Right atrium auricular region (tissue), 2 donors: ENCODE data around the gene TTLL10. TPM values are rescaled to one million over a fixed set of nuclear protein-coding genes. Genes with fewer than 3 reads are reported as not detected.

Experiments
- DNase-seq: peaks from one replicate; pipeline ENCODE4 v3.0.0-alpha.2; 2019; ENCODE audit warnings: low spot score
- H3K27ac ChIP-seq, 2 donors: fragments of 200-600 bp; sonication (generic); 1 replicate in 1 of 2; 2 replicates in 1 of 2; pipeline ENCODE4 v1.5.1; 2016 to 2019
- H3K27me3 ChIP-seq, 2 donors: fragments of 200-600 bp; sonication (generic); one replicate each; pipeline versions ENCODE4 v1.5.1 to v1.6.0; 2017 to 2019
- H3K36me3 ChIP-seq: fragments of 200-600 bp; sonication (generic); one replicate; pipeline ENCODE4 v1.5.1; 2016
- H3K4me1 ChIP-seq, 2 donors: fragments of 200-600 bp; sonication (generic); one replicate each; pipeline versions ENCODE4 v1.5.1 to v1.6.0; 2017 to 2019
- H3K4me3 ChIP-seq, 2 donors: fragments of 200-600 bp; sonication (generic); 1 replicate in 1 of 2; 2 replicates in 1 of 2; pipeline ENCODE4 v1.5.1; 2017 to 2019; ENCODE audit warnings: mild to moderate bottlenecking in 1 of 2, moderate library complexity in 1 of 2
- H3K9me3 ChIP-seq, 2 donors: fragments of 200-600 bp; sonication (generic); one replicate each; pipeline ENCODE4 v1.5.1; 2019
- total RNA-seq, 2 donors: library from RNA; depleted of rRNA; stranded (reverse); fragments of >200 nt; gene quantifications; one replicate each; pipeline ENCODE4 v1.1.0, GENCODE V29; 2016
- TF ChIP-seq, protein P1 (sequence below), 2 donors: fragments of 200-600 bp; sonication (generic); IDR thresholded peaks; one replicate each; pipeline ENCODE4 v1.5.1; 2019; ENCODE audit warnings: antibody characterized with exemption in 2 of 2

TTLL10 gene
- total RNA-seq, 2 donors from 2014 or later: not detected

DNA sequence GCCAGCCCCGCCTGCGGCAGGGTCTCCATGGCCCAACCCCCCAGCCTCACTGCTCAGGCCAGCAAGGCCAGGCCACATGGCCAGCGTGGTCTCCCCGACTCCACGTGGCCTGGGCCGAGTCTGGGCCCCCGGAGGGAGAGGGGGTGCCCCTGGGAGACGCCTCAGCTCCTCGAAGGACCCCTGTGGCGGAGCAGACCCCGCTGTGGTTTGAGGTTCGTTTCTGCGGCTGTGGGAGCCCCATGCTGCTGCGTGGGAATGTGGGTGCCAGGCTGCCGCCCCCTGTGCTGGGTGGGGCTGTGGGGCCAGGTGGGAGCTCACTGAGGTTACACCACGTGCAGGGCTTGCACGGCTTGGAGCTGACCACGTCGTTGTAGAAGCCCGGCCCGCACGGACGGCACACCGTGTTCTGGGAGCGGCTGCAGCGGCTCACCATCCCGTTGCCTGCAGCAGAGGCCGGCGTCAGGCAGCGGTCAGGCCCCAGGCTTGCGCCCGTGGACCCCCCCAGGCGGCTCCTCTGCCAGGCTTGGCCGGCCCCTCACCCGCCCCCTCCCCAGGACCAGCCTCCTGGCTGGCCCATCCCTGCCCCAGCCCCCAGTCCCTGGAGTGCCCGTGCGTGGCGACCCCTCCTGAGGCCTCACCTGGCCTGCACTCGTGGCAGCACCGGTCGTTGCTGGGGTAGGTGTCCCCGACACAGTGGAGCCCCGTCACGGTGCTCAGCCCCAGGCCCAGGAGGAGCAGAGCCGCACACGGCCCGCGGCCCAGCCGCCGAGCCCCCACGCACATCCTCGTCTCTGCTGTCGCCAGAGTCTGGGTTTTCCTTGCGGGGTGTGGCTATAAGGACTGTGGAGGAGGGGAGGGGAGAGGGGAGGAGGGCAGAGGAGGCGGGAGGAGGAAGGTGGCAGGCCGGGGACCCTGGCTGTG is 39.9 kb downstream of the TTLL10 start, which contains the start of gene TNFRSF4:
Gene TNFRSF4, minus strand, starts transcription at position 809 of the 921 bp plus-strand sequence. Its CDS starts 26 bp downstream, at position 783.
- no peaks in the 10 kb centered on the region for H3K27me3 ChIP-seq
- peaks cover 25% of the 10 kb centered on the region for H3K36me3 ChIP-seq
- TF ChIP-seq, protein P1, sequence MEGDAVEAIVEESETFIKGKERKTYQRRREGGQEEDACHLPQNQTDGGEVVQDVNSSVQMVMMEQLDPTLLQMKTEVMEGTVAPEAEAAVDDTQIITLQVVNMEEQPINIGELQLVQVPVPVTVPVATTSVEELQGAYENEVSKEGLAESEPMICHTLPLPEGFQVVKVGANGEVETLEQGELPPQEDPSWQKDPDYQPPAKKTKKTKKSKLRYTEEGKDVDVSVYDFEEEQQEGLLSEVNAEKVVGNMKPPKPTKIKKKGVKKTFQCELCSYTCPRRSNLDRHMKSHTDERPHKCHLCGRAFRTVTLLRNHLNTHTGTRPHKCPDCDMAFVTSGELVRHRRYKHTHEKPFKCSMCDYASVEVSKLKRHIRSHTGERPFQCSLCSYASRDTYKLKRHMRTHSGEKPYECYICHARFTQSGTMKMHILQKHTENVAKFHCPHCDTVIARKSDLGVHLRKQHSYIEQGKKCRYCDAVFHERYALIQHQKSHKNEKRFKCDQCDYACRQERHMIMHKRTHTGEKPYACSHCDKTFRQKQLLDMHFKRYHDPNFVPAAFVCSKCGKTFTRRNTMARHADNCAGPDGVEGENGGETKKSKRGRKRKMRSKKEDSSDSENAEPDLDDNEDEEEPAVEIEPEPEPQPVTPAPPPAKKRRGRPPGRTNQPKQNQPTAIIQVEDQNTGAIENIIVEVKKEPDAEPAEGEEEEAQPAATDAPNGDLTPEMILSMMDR (IDR thresholded peaks at IDR 0.05): no peak
- no peak for DNase-seq
- H3K9me3 ChIP-seq: no peaks in the 10 kb centered on the region
- peak within 1 kb of the TSS in 1 of 2 donors; percentile 36 for H3K4me3 ChIP-seq
- H3K4me1 ChIP-seq: peaks cover 0 to 34% of the 10 kb centered on the region in 2 donors
- no peak within 1 kb of the TSS for H3K27ac ChIP-seq

DNA sequence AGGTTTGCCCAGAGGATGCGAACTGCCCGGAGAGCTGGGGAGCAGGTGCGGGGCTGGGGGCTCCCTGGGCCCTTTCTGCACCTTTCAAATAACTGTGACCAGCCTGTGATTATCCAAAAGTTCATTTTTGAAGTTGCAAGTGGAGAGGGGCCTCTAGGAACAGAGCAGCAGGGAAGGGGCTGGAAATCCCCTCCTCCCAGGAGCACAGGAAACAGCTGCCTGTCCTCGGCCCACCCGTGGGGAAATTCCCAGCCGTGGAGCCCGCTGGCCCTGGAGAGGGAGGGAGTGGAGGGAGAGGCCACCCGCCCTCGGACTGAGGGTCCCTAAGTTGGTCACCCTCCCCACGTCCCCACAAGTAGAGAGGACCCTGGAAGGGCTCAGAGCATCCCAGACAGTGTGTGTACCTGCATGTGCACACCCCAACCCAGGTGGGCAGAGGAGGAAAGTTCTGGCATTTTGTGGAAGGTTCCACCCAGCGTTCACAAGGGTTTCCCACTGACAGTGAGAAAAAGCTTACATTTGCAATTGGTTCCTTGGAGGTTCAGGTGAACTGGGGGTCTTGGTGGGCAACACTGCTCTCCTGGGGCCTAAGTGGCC is 41.5 kb downstream of the TTLL10 start:
- DNase-seq: no peak
- TF ChIP-seq, protein P1 (IDR thresholded peaks at IDR 0.05): no peak
- peaks cover 0 to 32% of the 10 kb centered on the region in 2 donors for H3K4me1 ChIP-seq
- no peak overlapping the region for H3K4me3 ChIP-seq
- no peaks in the 10 kb centered on the region for H3K9me3 ChIP-seq
- H3K36me3 ChIP-seq: peaks cover 33% of the 10 kb centered on the region
- no peaks in the 10 kb centered on the region for H3K27me3 ChIP-seq
- H3K27ac ChIP-seq: no peak overlapping the region

GRCh38 chr1:1215881-1216605 is 42.4 kb downstream of the TTLL10 start:
- Histone ChIP-seq H3K27me3 (no peaks in the 10 kb centered on the region), H3K36me3 (peaks cover 42% of the 10 kb centered on the region), H3K4me1 (peaks cover 0 to 32% of the 10 kb centered on the region in 2 donors), H3K9me3 (no peaks in the 10 kb centered on the region), H3K4me3 (no peak overlapping the region), H3K27ac (peak overlapping the region in 1 of 2 donors; percentile 18)
- no peak for DNase-seq
- TF ChIP-seq, protein P1 (IDR thresholded peaks at IDR 0.05): no peak

GRCh38 chr1:1216770-1217620 is 43.3 kb downstream of the TTLL10 start:
- DNase-seq: no peak
- Histone ChIP-seq H3K27ac (peak overlapping the region in 1 of 2 donors; percentile 18), H3K4me1 (peaks cover 0 to 28% of the 10 kb centered on the region in 2 donors), H3K4me3 (no peak overlapping the region), H3K9me3 (no peaks in the 10 kb centered on the region), H3K36me3 (peaks cover 51% of the 10 kb centered on the region), H3K27me3 (no peaks in the 10 kb centered on the region)
- TF ChIP-seq, protein P1 (IDR thresholded peaks at IDR 0.05): no peak
